Osteoblast (primary cell): ENCODE results near the gene PPP2R3B. TPM values are rescaled to one million over a fixed set of nuclear protein-coding genes. Genes with fewer than 3 reads are reported as not detected.
A peak's percentile ranks its signal among the peaks of the same experiment; 100 is the strongest.

Experiments used
- DNase-seq: peaks from one replicate; pipeline ENCODE4 v3.0.0; 2011; ENCODE audit warnings: low spot score, mixed read lengths; ENCODE audit not compliant: insufficient read length; ENCODE audit errors: missing footprints
- H2AFZ ChIP-seq: 2 replicates; pipeline ENCODE4 v1.6.0; 2011; ENCODE audit warnings: mild to moderate bottlenecking, low read length
- H3K27ac ChIP-seq: 2 replicates; pipeline ENCODE4 v1.5.1; 2011; ENCODE audit warnings: mild to moderate bottlenecking, low read depth, low read length, moderate library complexity
- H3K27me3 ChIP-seq: 2 replicates; pipeline ENCODE4 v1.6.0; 2012; ENCODE audit warnings: mild to moderate bottlenecking, control low read depth, inconsistent platforms, low read length, moderate library complexity; ENCODE audit not compliant: insufficient read depth
- H3K36me3 ChIP-seq: 2 replicates; pipeline ENCODE4 v1.5.1; 2011; ENCODE audit warnings: mild to moderate bottlenecking, low read length, control low read depth, moderate library complexity; ENCODE audit not compliant: insufficient read depth
- H3K4me1 ChIP-seq: 2 replicates; pipeline ENCODE4 v1.5.1; 2011; ENCODE audit warnings: mild to moderate bottlenecking, low read length, control low read depth, moderate library complexity; ENCODE audit not compliant: insufficient read depth
- H3K4me2 ChIP-seq: 2 replicates; pipeline ENCODE4 v1.6.0; 2011; ENCODE audit warnings: mild to moderate bottlenecking, low read length; ENCODE audit not compliant: insufficient read depth
- H3K4me3 ChIP-seq: fragments of 200-600 bp; sonication (generic); 3 replicates; pipeline ENCODE4 v1.5.1; 2012; ENCODE audit warnings: mild to moderate bottlenecking, low read length, inconsistent platforms; ENCODE audit not compliant: insufficient read depth
- H3K79me2 ChIP-seq: 2 replicates; pipeline ENCODE4 v1.6.0; 2012; ENCODE audit warnings: mild to moderate bottlenecking, low read length, control low read depth, inconsistent platforms; ENCODE audit not compliant: insufficient read depth
- H3K9me3 ChIP-seq: 2 replicates; pipeline ENCODE4 v1.5.1; 2011; ENCODE audit warnings: low read depth, low read length, control low read depth
- H4K20me1 ChIP-seq: 2 replicates; pipeline ENCODE4 v1.6.0; 2012; ENCODE audit warnings: mild to moderate bottlenecking, low read length, control low read depth; ENCODE audit not compliant: insufficient read depth
- total RNA-seq: library from RNA; depleted of rRNA; stranded (reverse); fragments of >200 nt; gene quantifications from 2 replicates; pipeline ENCODE4 v1.2.3, GENCODE V29; 2012
- TF ChIP-seq, protein P1 (sequence below): IDR thresholded peaks from 2 replicates; pipeline ENCODE4 v1.5.1; 2011; ENCODE audit warnings: mild to moderate bottlenecking, low read depth, low read length, moderate library complexity; ENCODE audit errors: extremely low read depth

Gene PPP2R3B
- total RNA-seq, 1 donor = 13.4 TPM

GRCh38 chrX:311156-312129 is 75.3 kb downstream of the PPP2R3B start:
- no peak overlapping the region for H3K27ac ChIP-seq
- DNase-seq = peak; percentile 77
- no peaks in the 10 kb centered on the region for H4K20me1 ChIP-seq
- H3K27me3 ChIP-seq = no peaks in the 10 kb centered on the region
- no peaks in the 10 kb centered on the region for H3K4me1 ChIP-seq
- H3K36me3 ChIP-seq = peaks cover 42% of the 10 kb centered on the region
- no peak overlapping the region for H2AFZ ChIP-seq
- TF ChIP-seq, protein P1, sequence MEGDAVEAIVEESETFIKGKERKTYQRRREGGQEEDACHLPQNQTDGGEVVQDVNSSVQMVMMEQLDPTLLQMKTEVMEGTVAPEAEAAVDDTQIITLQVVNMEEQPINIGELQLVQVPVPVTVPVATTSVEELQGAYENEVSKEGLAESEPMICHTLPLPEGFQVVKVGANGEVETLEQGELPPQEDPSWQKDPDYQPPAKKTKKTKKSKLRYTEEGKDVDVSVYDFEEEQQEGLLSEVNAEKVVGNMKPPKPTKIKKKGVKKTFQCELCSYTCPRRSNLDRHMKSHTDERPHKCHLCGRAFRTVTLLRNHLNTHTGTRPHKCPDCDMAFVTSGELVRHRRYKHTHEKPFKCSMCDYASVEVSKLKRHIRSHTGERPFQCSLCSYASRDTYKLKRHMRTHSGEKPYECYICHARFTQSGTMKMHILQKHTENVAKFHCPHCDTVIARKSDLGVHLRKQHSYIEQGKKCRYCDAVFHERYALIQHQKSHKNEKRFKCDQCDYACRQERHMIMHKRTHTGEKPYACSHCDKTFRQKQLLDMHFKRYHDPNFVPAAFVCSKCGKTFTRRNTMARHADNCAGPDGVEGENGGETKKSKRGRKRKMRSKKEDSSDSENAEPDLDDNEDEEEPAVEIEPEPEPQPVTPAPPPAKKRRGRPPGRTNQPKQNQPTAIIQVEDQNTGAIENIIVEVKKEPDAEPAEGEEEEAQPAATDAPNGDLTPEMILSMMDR = no peak
- H3K4me3 ChIP-seq = no peak overlapping the region
- no peaks in the 10 kb centered on the region for H3K9me3 ChIP-seq
- H3K4me2 ChIP-seq = no peak overlapping the region
- H3K79me2 ChIP-seq = no peaks in the 10 kb centered on the region

- no peaks in the 10 kb centered on the region for H4K20me1 ChIP-seq
- no peak overlapping the region for H2AFZ ChIP-seq
- no peaks in the 10 kb centered on the region for H3K4me1 ChIP-seq
- H3K9me3 ChIP-seq = no peaks in the 10 kb centered on the region
- TF ChIP-seq, protein P1 = no peak
- H3K27me3 ChIP-seq = no peaks in the 10 kb centered on the region
- H3K36me3 ChIP-seq = peaks cover 47% of the 10 kb centered on the region
- H3K79me2 ChIP-seq = no peaks in the 10 kb centered on the region
- peak; percentile 39 for DNase-seq
- H3K4me3 ChIP-seq = no peak overlapping the region
- no peak overlapping the region for H3K4me2 ChIP-seq
- H3K27ac ChIP-seq = no peak overlapping the region
Measured at GRCh38 chrX:310621-311155, 76.0 kb downstream of the PPP2R3B start.

DNA sequence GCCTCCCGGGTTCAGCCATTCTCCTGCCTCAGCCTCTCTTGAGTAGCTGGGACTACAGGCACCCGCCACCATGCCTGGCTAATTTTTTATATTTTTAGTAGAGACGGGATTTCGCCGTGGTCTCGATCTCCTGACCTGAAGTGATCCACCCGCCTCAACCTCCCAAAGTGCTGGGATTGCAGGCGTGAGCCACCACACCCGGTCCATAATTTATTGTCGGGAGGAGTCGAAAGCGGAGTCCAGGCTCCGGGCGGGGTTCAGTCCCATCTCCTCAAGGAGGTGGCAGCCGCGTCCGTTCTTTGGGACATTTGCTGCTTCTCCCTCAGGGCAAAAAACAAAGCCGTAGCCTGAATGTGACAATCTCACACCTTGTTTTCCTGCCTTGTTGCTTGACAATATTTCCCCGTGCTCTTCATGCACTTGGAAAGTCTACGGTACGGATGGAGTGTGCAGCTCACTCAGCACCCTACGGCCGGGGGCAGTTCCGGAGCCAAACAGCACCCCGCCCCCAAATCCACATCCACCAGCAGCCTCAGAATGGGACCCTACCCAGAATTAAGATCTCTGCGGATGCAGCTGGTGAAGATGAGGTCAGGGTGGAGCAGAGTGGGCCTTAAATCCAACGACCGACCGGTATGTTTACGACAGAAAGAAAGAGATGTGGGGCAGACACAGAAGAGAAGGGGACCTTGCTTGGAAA is 77.7 kb downstream of the PPP2R3B start:
- TF ChIP-seq, protein P1 = no peak
- H3K4me3 ChIP-seq = no peak overlapping the region
- peaks cover 48% of the 10 kb centered on the region for H3K36me3 ChIP-seq
- H4K20me1 ChIP-seq = no peaks in the 10 kb centered on the region
- H3K27ac ChIP-seq = no peak overlapping the region
- H2AFZ ChIP-seq = no peak overlapping the region
- H3K4me2 ChIP-seq = no peak overlapping the region
- no peaks in the 10 kb centered on the region for H3K79me2 ChIP-seq
- H3K9me3 ChIP-seq = no peaks in the 10 kb centered on the region
- H3K4me1 ChIP-seq = no peaks in the 10 kb centered on the region
- no peaks in the 10 kb centered on the region for H3K27me3 ChIP-seq
- DNase-seq = peak; percentile 89
